GM21825 (cell line): ENCODE data around the gene GTF3C1.
"Not testable (repeated sequence)": the region's sequence is repeated elsewhere in the genome, so short reads cannot be mapped to it uniquely, and the experiment has no call there.

ENCODE experiments used
- ATAC-seq: cut with Tn5 transposase; IDR thresholded peaks from one replicate; pipeline ENCODE4 v1.9.1; 2021; ENCODE audit warnings: mild to moderate bottlenecking, moderate library complexity; ENCODE audit not compliant: unreplicated experiment

GTF3C1 gene

GRCh38 chr16:27464626-27465482 is 84.9 kb downstream of the GTF3C1 start:
- ATAC-seq = no peak

- no peak for ATAC-seq
Observed at GRCh38 chr16:27463741-27464591, 85.7 kb downstream of the GTF3C1 start.

- no peak for ATAC-seq
Observed at GRCh38 chr16:27462846-27463682, 86.6 kb downstream of the GTF3C1 start.

- no peak for ATAC-seq
Observed at GRCh38 chr16:27462200-27462845, 87.4 kb downstream of the GTF3C1 start.

GRCh38 chr16:27461483-27462171 is 88.1 kb downstream of the GTF3C1 start:
- no peak for ATAC-seq

- ATAC-seq = no peak
Observed at GRCh38 chr16:27460663-27461482, 88.8 kb downstream of the GTF3C1 start.

GRCh38 chr16:27460213-27460612 is 89.5 kb downstream of the GTF3C1 start:
- no peak for ATAC-seq

- ATAC-seq = no peak
Observed at GRCh38 chr16:27458987-27459688, 90.6 kb downstream of the GTF3C1 start.

GRCh38 chr16:27458258-27458657 is 91.5 kb downstream of the GTF3C1 start:
- ATAC-seq = no peak

- ATAC-seq = not testable (repeated sequence)
Observed at GRCh38 chr16:27457605-27457900, 92.2 kb downstream of the GTF3C1 start.

GRCh38 chr16:27455700-27456099 is 94.0 kb downstream of the GTF3C1 start:
- ATAC-seq = no peak

GRCh38 chr16:27453494-27453825 is 96.3 kb downstream of the GTF3C1 start:
- ATAC-seq = no peak

- ATAC-seq = no peak
Observed at GRCh38 chr16:27452569-27453493, 96.9 kb downstream of the GTF3C1 start.

GRCh38 chr16:27450196-27450549 is 99.5 kb downstream of the GTF3C1 start:
- ATAC-seq = peak; percentile 15

GRCh38 chr16:27449434-27450195 is 100.1 kb downstream of the GTF3C1 start:
- ATAC-seq = peak; percentile 62

GRCh38 chr16:27448532-27449433 is 100.9 kb downstream of the GTF3C1 start:
- ATAC-seq = no peak
